Thoracic aorta (tissue), 2 donors: ENCODE data around the gene SIX3. TPM values are rescaled to one million over a fixed set of nuclear protein-coding genes. Genes with fewer than 3 reads are reported as not detected.
A peak's percentile ranks its signal among the peaks of the same experiment; 100 is the strongest.

ENCODE experiments used
- ATAC-seq: fragments of 150-250 bp; one replicate; pipeline ENCODE4 v1.8.0; 2017; ENCODE audit warnings: low read depth; ENCODE audit not compliant: insufficient number of reproducible peaks, low FRiP score
- DNase-seq: peaks from one replicate; pipeline ENCODE4 v3.0.0-alpha.2; 2020; ENCODE audit warnings: low spot score
- H3K27ac ChIP-seq, 2 donors: fragments of 200-600 bp; sonication (generic); 1 replicate in 1 of 2; 2 replicates in 1 of 2; pipeline ENCODE4 v1.5.1; 2016; ENCODE audit warnings: mild to moderate bottlenecking in 2 of 2, moderate library complexity in 2 of 2
- H3K27me3 ChIP-seq: fragments of 200-600 bp; sonication (generic); replicated peaks from 2 replicates; pipeline ENCODE4 v1.6.0; 2016; ENCODE audit warnings: mild to moderate bottlenecking; ENCODE audit not compliant: insufficient read depth
- H3K36me3 ChIP-seq: fragments of 200-600 bp; sonication (generic); one replicate; pipeline ENCODE4 v1.5.1; 2016
- H3K4me1 ChIP-seq, 2 donors: fragments of 200-600 bp; sonication (generic); 1 replicate in 1 of 2; 2 replicates in 1 of 2; pipeline versions ENCODE4 v1.5.1 to v1.6.0; 2016; ENCODE audit warnings: low read depth in 2 of 2, mild to moderate bottlenecking in 1 of 2; ENCODE audit not compliant: control insufficient read depth in 1 of 2
- H3K4me3 ChIP-seq: fragments of 200-600 bp; sonication (generic); 2 replicates; pipeline ENCODE4 v1.5.1; 2016; ENCODE audit warnings: mild to moderate bottlenecking
- H3K9me3 ChIP-seq: fragments of 200-600 bp; sonication (generic); 2 replicates; pipeline ENCODE4 v1.5.1; 2016
- total RNA-seq, 2 donors: library from RNA; depleted of rRNA; stranded (reverse); fragments of >200 nt; gene quantifications; one replicate each; pipeline versions ENCODE4 v1.1.0 to v1.2.3, GENCODE V29; 2016
- TF ChIP-seq, protein P1 (sequence below): fragments of 200-600 bp; sonication (generic); IDR thresholded peaks from one replicate; pipeline ENCODE4 v1.5.1; 2019; ENCODE audit warnings: antibody characterized with exemption

Gene SIX3
- under 1 TPM in 1 of 2 donors, not detected in 1; 0.14 TPM for total RNA-seq

DNA sequence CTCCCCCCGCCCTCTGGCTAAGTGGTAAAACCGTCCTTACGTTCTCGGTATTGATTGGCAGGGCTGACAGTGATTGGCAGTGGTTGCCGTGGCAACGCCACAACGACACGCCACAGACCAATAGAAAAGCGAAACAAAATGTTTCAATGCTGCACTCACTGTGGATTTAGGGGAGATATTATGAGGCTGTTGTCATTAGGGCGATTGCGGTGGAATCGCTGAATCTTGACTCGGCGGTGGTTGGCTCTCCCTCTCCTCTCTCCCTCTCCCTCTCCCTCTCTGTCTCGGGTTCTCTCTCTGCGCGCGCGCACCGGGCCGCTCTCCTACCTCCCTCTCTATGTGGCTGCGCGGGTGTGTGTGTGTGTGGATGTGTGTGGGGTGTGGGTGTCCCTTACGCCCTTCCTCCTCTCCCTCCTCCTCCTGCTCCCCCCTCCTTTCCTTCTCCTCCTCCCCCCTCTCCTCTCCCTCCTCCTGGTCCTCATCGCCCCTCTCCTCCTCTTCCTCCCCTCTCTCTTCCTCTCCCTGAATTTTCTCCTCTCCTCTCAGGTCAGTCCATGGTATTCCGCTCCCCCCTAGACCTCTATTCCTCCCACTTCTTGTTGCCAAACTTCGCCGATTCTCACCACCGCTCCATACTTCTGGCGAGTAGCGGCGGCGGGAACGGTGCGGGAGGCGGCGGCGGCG, at the start of gene SIX3:
TSS of gene SIX3 (plus strand) at position 152 of the 684 bp plus-strand sequence. CDS start at position 555, 403 bp downstream.
- TF ChIP-seq, protein P1, sequence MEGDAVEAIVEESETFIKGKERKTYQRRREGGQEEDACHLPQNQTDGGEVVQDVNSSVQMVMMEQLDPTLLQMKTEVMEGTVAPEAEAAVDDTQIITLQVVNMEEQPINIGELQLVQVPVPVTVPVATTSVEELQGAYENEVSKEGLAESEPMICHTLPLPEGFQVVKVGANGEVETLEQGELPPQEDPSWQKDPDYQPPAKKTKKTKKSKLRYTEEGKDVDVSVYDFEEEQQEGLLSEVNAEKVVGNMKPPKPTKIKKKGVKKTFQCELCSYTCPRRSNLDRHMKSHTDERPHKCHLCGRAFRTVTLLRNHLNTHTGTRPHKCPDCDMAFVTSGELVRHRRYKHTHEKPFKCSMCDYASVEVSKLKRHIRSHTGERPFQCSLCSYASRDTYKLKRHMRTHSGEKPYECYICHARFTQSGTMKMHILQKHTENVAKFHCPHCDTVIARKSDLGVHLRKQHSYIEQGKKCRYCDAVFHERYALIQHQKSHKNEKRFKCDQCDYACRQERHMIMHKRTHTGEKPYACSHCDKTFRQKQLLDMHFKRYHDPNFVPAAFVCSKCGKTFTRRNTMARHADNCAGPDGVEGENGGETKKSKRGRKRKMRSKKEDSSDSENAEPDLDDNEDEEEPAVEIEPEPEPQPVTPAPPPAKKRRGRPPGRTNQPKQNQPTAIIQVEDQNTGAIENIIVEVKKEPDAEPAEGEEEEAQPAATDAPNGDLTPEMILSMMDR = no peak
- no peak within 1 kb of the TSS for H3K27ac ChIP-seq
- H3K4me1 ChIP-seq = peaks cover 25 to 43% of the 10 kb centered on the region in 2 donors
- no peaks in the 10 kb centered on the region for H3K36me3 ChIP-seq
- H3K27me3 ChIP-seq = peaks cover 21% of the 10 kb centered on the region
- no peak for ATAC-seq
- no peaks in the 10 kb centered on the region for H3K9me3 ChIP-seq
- peak within 1 kb of the TSS; percentile 71 for H3K4me3 ChIP-seq
- DNase-seq = no peak

DNA sequence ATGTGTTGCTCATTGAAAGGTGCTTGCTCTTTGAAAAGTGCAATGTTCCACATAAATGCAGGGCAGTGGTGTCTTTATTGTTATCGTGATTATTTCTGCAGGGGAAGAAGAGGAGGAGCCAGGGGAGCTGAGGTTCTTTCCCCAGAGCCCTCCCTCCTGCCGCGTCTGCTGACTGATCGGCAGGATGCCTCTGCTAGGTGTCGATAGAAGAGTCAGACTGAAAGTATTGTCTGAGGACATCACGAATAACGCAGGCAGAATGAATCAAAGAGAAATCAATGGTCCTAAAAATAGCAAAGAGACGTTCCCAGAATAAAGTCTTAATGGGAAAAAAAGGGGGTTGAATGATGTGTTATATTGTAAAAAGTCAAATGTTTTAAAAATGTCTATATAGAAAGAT, 47.4 kb upstream of the SIX3 start:
- Histone ChIP-seq H3K27ac (no peak overlapping the region), H3K4me1 (no peaks in the 10 kb centered on the region), H3K27me3 (no peaks in the 10 kb centered on the region), H3K4me3 (no peak overlapping the region), H3K36me3 (no peaks in the 10 kb centered on the region), H3K9me3 (no peaks in the 10 kb centered on the region)
- TF ChIP-seq, protein P1 = no peak
- no peak for ATAC-seq
- DNase-seq = no peak

DNA sequence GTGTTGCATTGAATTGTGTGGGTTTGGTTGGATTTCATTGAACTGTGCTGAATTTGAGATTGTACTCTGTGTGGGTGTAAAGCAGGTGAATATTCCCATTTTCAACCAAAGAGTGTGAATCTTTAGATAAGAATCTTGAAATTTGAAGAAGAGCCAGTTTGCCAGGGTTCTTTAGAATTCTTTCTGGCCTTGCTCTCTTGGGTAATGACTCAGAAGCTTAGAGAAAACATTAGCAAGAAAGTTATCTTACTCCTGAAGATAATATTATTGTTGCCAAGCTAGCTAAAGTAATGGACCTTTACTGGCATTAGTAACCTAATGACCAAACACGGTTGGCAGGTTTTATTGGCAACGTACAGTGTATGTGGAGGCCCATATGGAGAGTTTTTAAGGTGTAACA, 46.4 kb upstream of the SIX3 start:
- no peaks in the 10 kb centered on the region for H3K36me3 ChIP-seq
- ATAC-seq (no peak), DNase-seq (no peak)
- no peaks in the 10 kb centered on the region for H3K27me3 ChIP-seq
- no peak overlapping the region for H3K4me3 ChIP-seq
- TF ChIP-seq, protein P1 = no peak
- H3K4me1 ChIP-seq = no peaks in the 10 kb centered on the region
- no peak overlapping the region for H3K27ac ChIP-seq
- H3K9me3 ChIP-seq = no peaks in the 10 kb centered on the region

DNA sequence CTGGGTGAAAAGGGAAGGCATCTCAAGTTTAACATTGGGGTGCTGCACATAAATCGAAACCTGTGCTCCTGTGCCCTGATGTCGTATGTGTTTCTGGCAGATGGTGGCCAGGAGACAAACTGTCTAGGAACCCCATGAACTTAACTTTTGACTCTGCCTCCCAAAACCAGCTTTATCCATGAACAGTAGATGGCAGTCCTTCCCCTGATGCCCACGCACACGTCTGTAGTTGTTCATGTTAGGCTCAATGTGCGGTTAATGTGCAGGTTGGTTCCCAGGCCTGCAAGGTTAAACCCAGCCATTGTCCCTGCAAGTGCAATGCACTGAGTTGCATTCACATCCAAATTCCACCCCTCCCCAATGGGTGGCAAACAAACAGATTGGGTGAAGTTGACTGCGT, 44.1 kb upstream of the SIX3 start:
- Histone ChIP-seq H3K27ac (no peak overlapping the region), H3K4me3 (no peak overlapping the region), H3K36me3 (no peaks in the 10 kb centered on the region), H3K4me1 (no peaks in the 10 kb centered on the region), H3K27me3 (no peaks in the 10 kb centered on the region), H3K9me3 (no peaks in the 10 kb centered on the region)
- TF ChIP-seq, protein P1 = no peak
- ATAC-seq (no peak), DNase-seq (no peak)

DNA sequence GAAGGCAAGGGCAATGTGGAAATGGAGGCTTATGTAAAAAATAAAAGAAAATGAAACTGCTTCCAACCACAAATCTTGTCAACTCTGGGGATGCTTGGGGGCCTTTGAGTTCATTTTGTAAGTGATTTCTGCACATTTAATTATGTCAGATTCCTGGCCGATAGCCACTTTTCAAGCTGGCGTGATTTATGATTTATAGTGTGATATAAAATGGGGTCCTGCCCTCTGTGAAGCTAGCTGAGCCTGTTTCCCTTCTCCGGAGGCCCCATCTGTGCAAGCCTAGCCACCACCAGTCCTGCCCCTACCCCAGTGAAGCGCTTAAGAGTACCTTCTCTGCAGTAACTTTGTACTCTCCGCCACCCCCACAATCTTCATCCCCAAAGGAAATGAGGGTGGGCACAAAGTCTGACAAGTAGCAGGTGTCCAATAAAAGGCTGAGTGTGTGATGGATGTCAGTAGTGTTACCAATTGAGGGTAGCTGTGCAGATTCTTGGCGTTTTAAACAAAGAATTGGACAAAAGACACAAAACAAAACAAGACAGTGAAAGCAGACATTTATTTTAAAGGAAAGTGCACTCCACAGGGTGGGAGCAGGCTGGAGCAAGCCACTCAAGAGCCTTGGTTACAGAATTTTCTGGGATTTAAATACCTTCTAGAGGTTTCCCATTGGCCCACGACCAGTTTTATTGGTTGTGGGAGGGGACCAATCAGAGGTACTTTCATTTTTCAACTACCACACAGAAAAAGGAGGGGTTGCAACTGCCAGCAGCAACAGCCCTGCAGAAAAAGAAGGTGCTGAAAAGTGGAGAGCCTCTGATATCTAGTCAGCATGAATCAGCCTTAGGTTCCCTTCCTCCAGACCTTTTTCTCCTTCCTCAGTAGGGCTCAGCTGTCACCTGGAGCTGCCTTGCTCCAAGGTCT, 39.0 kb upstream of the SIX3 start:
- DNase-seq (no peak), ATAC-seq (no peak)
- no peaks in the 10 kb centered on the region for H3K36me3 ChIP-seq
- no peak overlapping the region for H3K4me3 ChIP-seq
- H3K27ac ChIP-seq = no peak overlapping the region
- no peaks in the 10 kb centered on the region for H3K9me3 ChIP-seq
- H3K27me3 ChIP-seq = no peaks in the 10 kb centered on the region
- TF ChIP-seq, protein P1 = no peak
- H3K4me1 ChIP-seq = no peaks in the 10 kb centered on the region
